ENCODE data around the gene CCNG2. TPM values are rescaled to one million over a fixed set of nuclear protein-coding genes. Genes with fewer than 3 reads are reported as not detected.

The CCNG2 gene
- total and polyA plus RNA-seq, 4 donors, result 1.2 to 10.8 (median 4.1) TPM

DNA sequence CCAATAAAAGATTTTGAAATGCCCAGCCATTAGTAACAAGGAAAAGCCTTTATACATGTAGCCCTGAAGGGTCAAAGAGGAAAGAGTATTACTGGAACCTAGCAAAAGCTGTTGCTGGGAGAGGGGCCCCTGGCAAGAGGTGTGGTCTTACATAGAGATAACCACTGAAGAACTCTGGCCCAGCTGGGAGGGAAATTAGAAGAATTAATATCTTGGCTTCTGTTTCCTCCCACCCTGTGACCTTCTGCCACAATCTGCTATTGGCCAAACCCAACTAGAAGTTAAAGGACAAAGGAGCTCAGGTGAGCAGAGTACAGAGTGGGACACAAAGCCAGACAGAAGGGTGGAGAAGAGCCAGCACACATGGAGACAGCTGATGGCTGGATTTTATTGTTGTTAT lies 39.3 kb upstream of the CCNG2 start:
- Histone ChIP-seq H3K9ac (ENCODE audit: low read depth in 1 of 2, low read length in 2 of 2) (no peak overlapping the region), H3K27ac (ENCODE audit: low read depth in 1 of 2, low read length in 2 of 2) (no peak overlapping the region), H3K27me3 (ENCODE audit: control insufficient read depth in 4 of 4, insufficient read depth in 4 of 4, low read length in 3 of 4) (no peaks in the 10 kb centered on the region), H3K36me3 (ENCODE audit: control insufficient read depth in 4 of 4, insufficient read depth in 3 of 4, low read depth in 1 of 4, low read length in 3 of 4) (no peaks in the 10 kb centered on the region), H3K4me3 (ENCODE audit: low read depth in 1 of 3, low read length in 3 of 3) (no peak overlapping the region), H3K9me3 (ENCODE audit: control insufficient read depth in 4 of 4, low read length in 3 of 4) (no peaks in the 10 kb centered on the region), H3K4me1 (ENCODE audit: control insufficient read depth in 4 of 4, insufficient read depth in 4 of 4, low read length in 3 of 4) (peaks cover 0 to 3% (median 0%) of the 10 kb centered on the region in 4 donors)
- no peak for DNase-seq (ENCODE audit: low spot score)
- TF ChIP-seq FOXA2 (IDR thresholded peaks at IDR 0.05), result no peak
- no peak for TF ChIP-seq JUND (IDR thresholded peaks at IDR 0.05)
- TF ChIP-seq, protein P1, sequence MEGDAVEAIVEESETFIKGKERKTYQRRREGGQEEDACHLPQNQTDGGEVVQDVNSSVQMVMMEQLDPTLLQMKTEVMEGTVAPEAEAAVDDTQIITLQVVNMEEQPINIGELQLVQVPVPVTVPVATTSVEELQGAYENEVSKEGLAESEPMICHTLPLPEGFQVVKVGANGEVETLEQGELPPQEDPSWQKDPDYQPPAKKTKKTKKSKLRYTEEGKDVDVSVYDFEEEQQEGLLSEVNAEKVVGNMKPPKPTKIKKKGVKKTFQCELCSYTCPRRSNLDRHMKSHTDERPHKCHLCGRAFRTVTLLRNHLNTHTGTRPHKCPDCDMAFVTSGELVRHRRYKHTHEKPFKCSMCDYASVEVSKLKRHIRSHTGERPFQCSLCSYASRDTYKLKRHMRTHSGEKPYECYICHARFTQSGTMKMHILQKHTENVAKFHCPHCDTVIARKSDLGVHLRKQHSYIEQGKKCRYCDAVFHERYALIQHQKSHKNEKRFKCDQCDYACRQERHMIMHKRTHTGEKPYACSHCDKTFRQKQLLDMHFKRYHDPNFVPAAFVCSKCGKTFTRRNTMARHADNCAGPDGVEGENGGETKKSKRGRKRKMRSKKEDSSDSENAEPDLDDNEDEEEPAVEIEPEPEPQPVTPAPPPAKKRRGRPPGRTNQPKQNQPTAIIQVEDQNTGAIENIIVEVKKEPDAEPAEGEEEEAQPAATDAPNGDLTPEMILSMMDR (IDR thresholded peaks at IDR 0.05; ENCODE audit: low read depth, low read length, missing input control), result no peak
- TF ChIP-seq, protein P2, sequence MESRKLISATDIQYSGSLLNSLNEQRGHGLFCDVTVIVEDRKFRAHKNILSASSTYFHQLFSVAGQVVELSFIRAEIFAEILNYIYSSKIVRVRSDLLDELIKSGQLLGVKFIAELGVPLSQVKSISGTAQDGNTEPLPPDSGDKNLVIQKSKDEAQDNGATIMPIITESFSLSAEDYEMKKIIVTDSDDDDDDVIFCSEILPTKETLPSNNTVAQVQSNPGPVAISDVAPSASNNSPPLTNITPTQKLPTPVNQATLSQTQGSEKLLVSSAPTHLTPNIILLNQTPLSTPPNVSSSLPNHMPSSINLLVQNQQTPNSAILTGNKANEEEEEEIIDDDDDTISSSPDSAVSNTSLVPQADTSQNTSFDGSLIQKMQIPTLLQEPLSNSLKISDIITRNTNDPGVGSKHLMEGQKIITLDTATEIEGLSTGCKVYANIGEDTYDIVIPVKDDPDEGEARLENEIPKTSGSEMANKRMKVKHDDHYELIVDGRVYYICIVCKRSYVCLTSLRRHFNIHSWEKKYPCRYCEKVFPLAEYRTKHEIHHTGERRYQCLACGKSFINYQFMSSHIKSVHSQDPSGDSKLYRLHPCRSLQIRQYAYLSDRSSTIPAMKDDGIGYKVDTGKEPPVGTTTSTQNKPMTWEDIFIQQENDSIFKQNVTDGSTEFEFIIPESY (IDR thresholded peaks at IDR 0.05), result no peak
- no peak for TF ChIP-seq YY1 (IDR thresholded peaks at IDR 0.05)
- no peak for TF ChIP-seq RXRA (IDR thresholded peaks at IDR 0.05)
- no peak for TF ChIP-seq HNF4G (IDR thresholded peaks at IDR 0.05)
- no peak for TF ChIP-seq EGR1 (IDR thresholded peaks at IDR 0.05; ENCODE audit: low read depth in 2 of 2)
- no peak for TF ChIP-seq GABPA (IDR thresholded peaks at IDR 0.05 in 1 of 2, conservative IDR thresholded peaks at IDR 0.05 in 1 of 2)
- TF ChIP-seq, protein P3, sequence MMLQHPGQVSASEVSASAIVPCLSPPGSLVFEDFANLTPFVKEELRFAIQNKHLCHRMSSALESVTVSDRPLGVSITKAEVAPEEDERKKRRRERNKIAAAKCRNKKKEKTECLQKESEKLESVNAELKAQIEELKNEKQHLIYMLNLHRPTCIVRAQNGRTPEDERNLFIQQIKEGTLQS (IDR thresholded peaks at IDR 0.05), result no peak
- TF ChIP-seq FOXA1 (IDR thresholded peaks at IDR 0.05), result no peak
- TF ChIP-seq RAD21 (IDR thresholded peaks at IDR 0.05), result no peak
- no peak for TF ChIP-seq NR2F2 (IDR thresholded peaks at IDR 0.05)
- TF ChIP-seq, protein P4, sequence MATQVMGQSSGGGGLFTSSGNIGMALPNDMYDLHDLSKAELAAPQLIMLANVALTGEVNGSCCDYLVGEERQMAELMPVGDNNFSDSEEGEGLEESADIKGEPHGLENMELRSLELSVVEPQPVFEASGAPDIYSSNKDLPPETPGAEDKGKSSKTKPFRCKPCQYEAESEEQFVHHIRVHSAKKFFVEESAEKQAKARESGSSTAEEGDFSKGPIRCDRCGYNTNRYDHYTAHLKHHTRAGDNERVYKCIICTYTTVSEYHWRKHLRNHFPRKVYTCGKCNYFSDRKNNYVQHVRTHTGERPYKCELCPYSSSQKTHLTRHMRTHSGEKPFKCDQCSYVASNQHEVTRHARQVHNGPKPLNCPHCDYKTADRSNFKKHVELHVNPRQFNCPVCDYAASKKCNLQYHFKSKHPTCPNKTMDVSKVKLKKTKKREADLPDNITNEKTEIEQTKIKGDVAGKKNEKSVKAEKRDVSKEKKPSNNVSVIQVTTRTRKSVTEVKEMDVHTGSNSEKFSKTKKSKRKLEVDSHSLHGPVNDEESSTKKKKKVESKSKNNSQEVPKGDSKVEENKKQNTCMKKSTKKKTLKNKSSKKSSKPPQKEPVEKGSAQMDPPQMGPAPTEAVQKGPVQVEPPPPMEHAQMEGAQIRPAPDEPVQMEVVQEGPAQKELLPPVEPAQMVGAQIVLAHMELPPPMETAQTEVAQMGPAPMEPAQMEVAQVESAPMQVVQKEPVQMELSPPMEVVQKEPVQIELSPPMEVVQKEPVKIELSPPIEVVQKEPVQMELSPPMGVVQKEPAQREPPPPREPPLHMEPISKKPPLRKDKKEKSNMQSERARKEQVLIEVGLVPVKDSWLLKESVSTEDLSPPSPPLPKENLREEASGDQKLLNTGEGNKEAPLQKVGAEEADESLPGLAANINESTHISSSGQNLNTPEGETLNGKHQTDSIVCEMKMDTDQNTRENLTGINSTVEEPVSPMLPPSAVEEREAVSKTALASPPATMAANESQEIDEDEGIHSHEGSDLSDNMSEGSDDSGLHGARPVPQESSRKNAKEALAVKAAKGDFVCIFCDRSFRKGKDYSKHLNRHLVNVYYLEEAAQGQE (IDR thresholded peaks at IDR 0.05), result no peak
- no peak for TF ChIP-seq TAF1 (conservative IDR thresholded peaks at IDR 0.05)
- no peak for TF ChIP-seq SP1 (IDR thresholded peaks at IDR 0.05)

DNA sequence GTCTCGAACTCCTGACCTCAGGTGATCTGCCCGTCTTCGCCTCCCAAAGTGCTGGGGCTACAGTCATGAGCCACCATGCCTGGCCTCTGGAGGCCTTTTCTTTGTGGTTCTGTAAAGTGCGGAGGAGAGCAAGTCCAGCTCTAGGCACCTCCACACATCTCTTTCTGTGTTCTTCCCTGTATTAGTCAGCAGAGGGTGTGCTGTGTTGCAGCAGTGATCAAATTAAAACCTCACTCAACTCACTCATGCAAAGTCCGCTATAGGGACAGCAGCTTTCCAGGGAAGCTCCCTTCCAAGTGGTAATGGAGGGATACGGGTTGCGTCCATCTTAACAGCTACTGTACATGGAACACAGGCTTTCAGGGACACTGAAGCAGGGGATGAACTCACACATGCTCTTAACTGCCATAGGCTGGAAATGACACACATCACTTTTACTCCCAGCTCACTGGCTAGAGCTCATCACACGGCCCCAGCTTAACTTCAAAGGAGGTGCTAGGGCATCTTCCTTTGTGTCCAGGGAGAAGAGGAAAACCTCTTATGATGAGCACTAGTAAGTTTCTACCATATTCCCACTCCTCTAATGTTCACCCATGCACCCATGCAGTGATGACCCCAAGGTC lies 36.0 kb upstream of the CCNG2 start:
- Histone ChIP-seq H3K9me3 (ENCODE audit: control insufficient read depth in 4 of 4, low read length in 3 of 4) (no peaks in the 10 kb centered on the region), H3K9ac (ENCODE audit: low read depth in 1 of 2, low read length in 2 of 2) (no peak overlapping the region), H3K27ac (ENCODE audit: low read depth in 1 of 2, low read length in 2 of 2) (no peak overlapping the region), H3K4me3 (ENCODE audit: low read depth in 1 of 3, low read length in 3 of 3) (no peak overlapping the region), H3K36me3 (ENCODE audit: control insufficient read depth in 4 of 4, insufficient read depth in 3 of 4, low read depth in 1 of 4, low read length in 3 of 4) (no peaks in the 10 kb centered on the region), H3K27me3 (ENCODE audit: control insufficient read depth in 4 of 4, insufficient read depth in 4 of 4, low read length in 3 of 4) (no peaks in the 10 kb centered on the region), H3K4me1 (ENCODE audit: control insufficient read depth in 4 of 4, insufficient read depth in 4 of 4, low read length in 3 of 4) (no peaks in the 10 kb centered on the region)
- 90% methylated on average over 8 of the region's 8 CpGs for WGBS
- DNase-seq (ENCODE audit: low spot score), result no peak
- TF ChIP-seq SP1 (IDR thresholded peaks at IDR 0.05), result no peak
- no peak for TF ChIP-seq HNF4G (IDR thresholded peaks at IDR 0.05)
- TF ChIP-seq EGR1 (IDR thresholded peaks at IDR 0.05; ENCODE audit: low read depth in 2 of 2), result no peak
- no peak for TF ChIP-seq RXRA (IDR thresholded peaks at IDR 0.05)
- TF ChIP-seq, protein P4 (IDR thresholded peaks at IDR 0.05), result no peak
- no peak for TF ChIP-seq JUND (IDR thresholded peaks at IDR 0.05)
- no peak for TF ChIP-seq NR2F2 (IDR thresholded peaks at IDR 0.05)
- no peak for TF ChIP-seq YY1 (IDR thresholded peaks at IDR 0.05)
- no peak for TF ChIP-seq RAD21 (IDR thresholded peaks at IDR 0.05)
- TF ChIP-seq, protein P1 (IDR thresholded peaks at IDR 0.05; ENCODE audit: low read depth, low read length, missing input control), result no peak
- TF ChIP-seq, protein P5, sequence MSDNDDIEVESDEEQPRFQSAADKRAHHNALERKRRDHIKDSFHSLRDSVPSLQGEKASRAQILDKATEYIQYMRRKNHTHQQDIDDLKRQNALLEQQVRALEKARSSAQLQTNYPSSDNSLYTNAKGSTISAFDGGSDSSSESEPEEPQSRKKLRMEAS (IDR thresholded peaks at IDR 0.05), result no peak
- no peak for TF ChIP-seq FOXA1 (IDR thresholded peaks at IDR 0.05)
